Gastrocnemius medialis (tissue), 4 donors: ENCODE measurements around the gene DRAM1.

ENCODE experiments used
- POLR2A ChIP-seq, 2 donors: fragments of 450-650 bp; IDR thresholded peaks; one replicate each; pipeline ENCODE4 v1.6.1; 2017; ENCODE audit warnings: antibody characterized with exemption in 2 of 2, mild to moderate bottlenecking in 2 of 2, moderate library complexity in 2 of 2
- TF ChIP-seq, protein P1 (sequence below), 5 experiments: fragments of 450-650 bp in 3 of 5; fragments of 200-600 bp in 2 of 5; sonication (generic) in 2 of 5; IDR thresholded peaks in 4 of 5; conservative IDR thresholded peaks in 1 of 5; 1 replicate in 4 of 5; 2 replicates in 1 of 5; pipeline ENCODE4 v1.5.1; 2016 to 2019; ENCODE audit warnings: antibody characterized with exemption in 5 of 5, mild to moderate bottlenecking in 3 of 5, moderate library complexity in 3 of 5

DNA sequence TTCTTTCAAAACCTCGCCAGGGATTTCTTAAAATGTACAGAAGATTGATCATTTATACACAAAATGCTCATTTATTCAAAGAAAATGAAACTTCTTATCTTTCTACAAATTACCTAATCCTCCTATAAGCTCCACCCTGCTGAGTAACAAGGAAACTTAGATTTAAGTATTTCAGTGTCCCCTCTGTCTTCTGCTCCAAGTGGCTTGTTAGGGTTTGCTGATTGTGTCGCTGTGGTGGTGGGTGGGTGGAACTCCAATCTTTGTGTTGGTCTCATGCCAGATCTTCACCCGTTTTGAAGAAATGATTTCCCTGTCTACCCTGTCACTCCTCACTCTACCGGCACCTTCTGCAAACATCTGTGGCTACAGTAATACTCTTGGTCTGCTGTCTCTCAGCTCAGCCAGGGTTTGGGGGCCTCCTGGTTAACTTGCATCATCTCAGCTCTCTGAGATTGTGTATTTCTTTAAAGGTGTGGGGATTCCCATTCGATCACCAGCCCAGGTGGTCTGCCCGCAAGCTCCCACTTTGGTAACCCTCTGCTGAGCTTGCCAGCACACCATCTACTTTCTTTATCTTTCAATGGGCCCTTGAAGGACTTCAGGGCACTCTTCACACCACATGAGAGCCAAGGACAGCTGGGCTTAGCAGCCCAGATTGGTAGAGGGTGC, 73.8 kb downstream of the DRAM1 start:
- TF ChIP-seq POLR2A (IDR thresholded peaks at IDR 0.05) = no peak
- TF ChIP-seq, protein P1, sequence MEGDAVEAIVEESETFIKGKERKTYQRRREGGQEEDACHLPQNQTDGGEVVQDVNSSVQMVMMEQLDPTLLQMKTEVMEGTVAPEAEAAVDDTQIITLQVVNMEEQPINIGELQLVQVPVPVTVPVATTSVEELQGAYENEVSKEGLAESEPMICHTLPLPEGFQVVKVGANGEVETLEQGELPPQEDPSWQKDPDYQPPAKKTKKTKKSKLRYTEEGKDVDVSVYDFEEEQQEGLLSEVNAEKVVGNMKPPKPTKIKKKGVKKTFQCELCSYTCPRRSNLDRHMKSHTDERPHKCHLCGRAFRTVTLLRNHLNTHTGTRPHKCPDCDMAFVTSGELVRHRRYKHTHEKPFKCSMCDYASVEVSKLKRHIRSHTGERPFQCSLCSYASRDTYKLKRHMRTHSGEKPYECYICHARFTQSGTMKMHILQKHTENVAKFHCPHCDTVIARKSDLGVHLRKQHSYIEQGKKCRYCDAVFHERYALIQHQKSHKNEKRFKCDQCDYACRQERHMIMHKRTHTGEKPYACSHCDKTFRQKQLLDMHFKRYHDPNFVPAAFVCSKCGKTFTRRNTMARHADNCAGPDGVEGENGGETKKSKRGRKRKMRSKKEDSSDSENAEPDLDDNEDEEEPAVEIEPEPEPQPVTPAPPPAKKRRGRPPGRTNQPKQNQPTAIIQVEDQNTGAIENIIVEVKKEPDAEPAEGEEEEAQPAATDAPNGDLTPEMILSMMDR (IDR thresholded peaks at IDR 0.05 in 4 of 5, conservative IDR thresholded peaks at IDR 0.05 in 1 of 5) = no peak
